ENCODE measurements around the gene ANKS1B.
"Not testable (repeated sequence)": the region's sequence is repeated elsewhere in the genome, so short reads cannot be mapped to it uniquely, and the experiment has no call there.

DNA sequence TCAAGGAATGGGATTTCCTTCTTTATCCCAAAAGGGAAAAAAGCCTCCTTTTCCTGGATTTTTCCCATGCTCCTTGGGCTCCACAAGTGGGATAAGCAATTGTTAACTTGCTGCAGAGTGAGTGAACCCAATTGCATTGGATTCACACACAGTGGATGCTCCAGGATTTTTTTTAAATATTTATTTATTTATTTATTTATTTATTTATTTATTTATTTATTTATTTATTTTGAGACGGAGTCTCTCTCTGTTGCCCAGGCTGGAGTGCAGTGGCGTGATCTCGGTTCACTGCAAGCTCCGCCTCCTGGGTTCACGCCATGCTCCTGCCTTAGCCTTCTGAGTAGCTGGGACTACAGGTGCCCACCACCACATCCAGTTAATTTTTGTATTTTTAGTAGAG lies 1027.6 kb downstream of the ANKS1B start:
- not testable (repeated sequence) for TF ChIP-seq FOXA1, JUND, SP1, RAD21 (IDR thresholded peaks at IDR 0.05)
- TF ChIP-seq, protein P1, sequence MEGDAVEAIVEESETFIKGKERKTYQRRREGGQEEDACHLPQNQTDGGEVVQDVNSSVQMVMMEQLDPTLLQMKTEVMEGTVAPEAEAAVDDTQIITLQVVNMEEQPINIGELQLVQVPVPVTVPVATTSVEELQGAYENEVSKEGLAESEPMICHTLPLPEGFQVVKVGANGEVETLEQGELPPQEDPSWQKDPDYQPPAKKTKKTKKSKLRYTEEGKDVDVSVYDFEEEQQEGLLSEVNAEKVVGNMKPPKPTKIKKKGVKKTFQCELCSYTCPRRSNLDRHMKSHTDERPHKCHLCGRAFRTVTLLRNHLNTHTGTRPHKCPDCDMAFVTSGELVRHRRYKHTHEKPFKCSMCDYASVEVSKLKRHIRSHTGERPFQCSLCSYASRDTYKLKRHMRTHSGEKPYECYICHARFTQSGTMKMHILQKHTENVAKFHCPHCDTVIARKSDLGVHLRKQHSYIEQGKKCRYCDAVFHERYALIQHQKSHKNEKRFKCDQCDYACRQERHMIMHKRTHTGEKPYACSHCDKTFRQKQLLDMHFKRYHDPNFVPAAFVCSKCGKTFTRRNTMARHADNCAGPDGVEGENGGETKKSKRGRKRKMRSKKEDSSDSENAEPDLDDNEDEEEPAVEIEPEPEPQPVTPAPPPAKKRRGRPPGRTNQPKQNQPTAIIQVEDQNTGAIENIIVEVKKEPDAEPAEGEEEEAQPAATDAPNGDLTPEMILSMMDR (IDR thresholded peaks at IDR 0.05; ENCODE audit: low read depth, low read length, missing input control) = not testable (repeated sequence)
- TF ChIP-seq, protein P2, sequence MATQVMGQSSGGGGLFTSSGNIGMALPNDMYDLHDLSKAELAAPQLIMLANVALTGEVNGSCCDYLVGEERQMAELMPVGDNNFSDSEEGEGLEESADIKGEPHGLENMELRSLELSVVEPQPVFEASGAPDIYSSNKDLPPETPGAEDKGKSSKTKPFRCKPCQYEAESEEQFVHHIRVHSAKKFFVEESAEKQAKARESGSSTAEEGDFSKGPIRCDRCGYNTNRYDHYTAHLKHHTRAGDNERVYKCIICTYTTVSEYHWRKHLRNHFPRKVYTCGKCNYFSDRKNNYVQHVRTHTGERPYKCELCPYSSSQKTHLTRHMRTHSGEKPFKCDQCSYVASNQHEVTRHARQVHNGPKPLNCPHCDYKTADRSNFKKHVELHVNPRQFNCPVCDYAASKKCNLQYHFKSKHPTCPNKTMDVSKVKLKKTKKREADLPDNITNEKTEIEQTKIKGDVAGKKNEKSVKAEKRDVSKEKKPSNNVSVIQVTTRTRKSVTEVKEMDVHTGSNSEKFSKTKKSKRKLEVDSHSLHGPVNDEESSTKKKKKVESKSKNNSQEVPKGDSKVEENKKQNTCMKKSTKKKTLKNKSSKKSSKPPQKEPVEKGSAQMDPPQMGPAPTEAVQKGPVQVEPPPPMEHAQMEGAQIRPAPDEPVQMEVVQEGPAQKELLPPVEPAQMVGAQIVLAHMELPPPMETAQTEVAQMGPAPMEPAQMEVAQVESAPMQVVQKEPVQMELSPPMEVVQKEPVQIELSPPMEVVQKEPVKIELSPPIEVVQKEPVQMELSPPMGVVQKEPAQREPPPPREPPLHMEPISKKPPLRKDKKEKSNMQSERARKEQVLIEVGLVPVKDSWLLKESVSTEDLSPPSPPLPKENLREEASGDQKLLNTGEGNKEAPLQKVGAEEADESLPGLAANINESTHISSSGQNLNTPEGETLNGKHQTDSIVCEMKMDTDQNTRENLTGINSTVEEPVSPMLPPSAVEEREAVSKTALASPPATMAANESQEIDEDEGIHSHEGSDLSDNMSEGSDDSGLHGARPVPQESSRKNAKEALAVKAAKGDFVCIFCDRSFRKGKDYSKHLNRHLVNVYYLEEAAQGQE (IDR thresholded peaks at IDR 0.05) = not testable (repeated sequence)
